ENCODE results near the gene SDR42E2. TPM values are rescaled to one million over a fixed set of nuclear protein-coding genes. Genes with fewer than 3 reads are reported as not detected.

SDR42E2 gene
- total and polyA plus RNA-seq, 4 donors = 0.07 TPM; not detected in 3

DNA sequence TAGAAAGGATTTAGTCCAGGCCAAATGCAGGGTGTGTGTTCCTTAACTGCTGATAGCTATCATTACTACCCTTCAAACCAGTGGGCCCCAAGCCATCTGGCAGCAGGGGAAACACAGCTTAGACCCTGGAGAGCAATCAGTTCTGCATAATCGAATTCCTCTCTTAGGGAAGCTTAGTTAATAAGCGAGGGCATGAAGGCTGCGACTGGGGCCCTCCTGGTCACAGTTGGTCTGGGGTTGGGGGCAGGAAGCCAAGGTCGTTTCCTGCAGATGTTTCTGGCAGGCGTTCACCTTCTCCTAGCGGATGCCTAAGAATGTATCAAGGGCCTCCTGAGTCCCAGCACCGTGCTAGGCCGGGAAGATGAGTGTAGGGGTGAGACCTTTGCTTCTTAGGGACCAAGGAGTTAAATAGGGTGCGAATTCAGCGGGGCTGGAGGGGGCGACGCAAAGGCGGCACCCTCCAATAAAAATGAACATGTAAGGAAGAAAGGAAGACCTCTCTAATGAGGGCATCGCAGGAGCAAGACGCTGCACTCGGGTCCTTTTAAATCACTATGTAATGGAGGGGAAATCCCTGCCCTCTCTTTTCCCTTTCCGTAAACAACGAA lies 27.3 kb downstream of the SDR42E2 start:
- WGBS = 12% methylated on average over 18 of the region's 18 CpGs
- peak; percentile 62 for TF ChIP-seq NR2F2 (IDR thresholded peaks at IDR 0.05)
- TF ChIP-seq, protein P1, sequence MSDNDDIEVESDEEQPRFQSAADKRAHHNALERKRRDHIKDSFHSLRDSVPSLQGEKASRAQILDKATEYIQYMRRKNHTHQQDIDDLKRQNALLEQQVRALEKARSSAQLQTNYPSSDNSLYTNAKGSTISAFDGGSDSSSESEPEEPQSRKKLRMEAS (IDR thresholded peaks at IDR 0.05) = peak; percentile 58
- TF ChIP-seq JUND (IDR thresholded peaks at IDR 0.05) = no peak
- TF ChIP-seq RXRA (IDR thresholded peaks at IDR 0.05) = peak in 1 of 2 donors; percentile 23
- H3K27me3 ChIP-seq (ENCODE audit: control insufficient read depth in 4 of 4, insufficient read depth in 4 of 4, low read length in 3 of 4) = no peaks in the 10 kb centered on the region
- H3K4me3 ChIP-seq (ENCODE audit: low read depth in 1 of 3, low read length in 3 of 3) = peak overlapping the region; percentile 21 to 65 (median 50)
- DNase-seq (ENCODE audit: low spot score) = no peak
- H3K27ac ChIP-seq (ENCODE audit: low read depth in 1 of 2, low read length in 2 of 2) = peak overlapping the region; percentile 97 to 99
- peak overlapping the region; percentile 45 to 65 for H3K9ac ChIP-seq (ENCODE audit: low read depth in 1 of 2, low read length in 2 of 2)
- peaks cover 2 to 36% (median 27%) of the 10 kb centered on the region in 4 donors for H3K4me1 ChIP-seq (ENCODE audit: control insufficient read depth in 4 of 4, insufficient read depth in 4 of 4, low read length in 3 of 4)
- no peaks in the 10 kb centered on the region for H3K36me3 ChIP-seq (ENCODE audit: control insufficient read depth in 4 of 4, insufficient read depth in 3 of 4, low read depth in 1 of 4, low read length in 3 of 4)
- H3K9me3 ChIP-seq (ENCODE audit: control insufficient read depth in 4 of 4, low read length in 3 of 4) = no peaks in the 10 kb centered on the region

GRCh38 chr16:22190081-22190775 lies 27.9 kb downstream of the SDR42E2 start:
- H3K9ac ChIP-seq (ENCODE audit: low read depth in 1 of 2, low read length in 2 of 2) = peak overlapping the region; percentile 45 to 65
- peak overlapping the region; percentile 21 to 65 (median 50) for H3K4me3 ChIP-seq (ENCODE audit: low read depth in 1 of 3, low read length in 3 of 3)
- under 1% methylated on average over 72 of the region's 72 CpGs for WGBS
- H3K36me3 ChIP-seq (ENCODE audit: control insufficient read depth in 4 of 4, insufficient read depth in 3 of 4, low read depth in 1 of 4, low read length in 3 of 4) = no peaks in the 10 kb centered on the region
- H3K4me1 ChIP-seq (ENCODE audit: control insufficient read depth in 4 of 4, insufficient read depth in 4 of 4, low read length in 3 of 4) = peaks cover 2 to 40% (median 27%) of the 10 kb centered on the region in 4 donors
- TF ChIP-seq SP1 (IDR thresholded peaks at IDR 0.05) = peak; percentile 93
- peak in 1 of 2 donors; percentile 21 for TF ChIP-seq HNF4A (conservative IDR thresholded peaks at IDR 0.05)
- peak in 1 of 2 donors; percentile 6 for TF ChIP-seq GABPA (IDR thresholded peaks at IDR 0.05 in 1 of 2, conservative IDR thresholded peaks at IDR 0.05 in 1 of 2)
- TF ChIP-seq HNF4G (IDR thresholded peaks at IDR 0.05) = no peak
- TF ChIP-seq YY1 (IDR thresholded peaks at IDR 0.05) = peak; percentile 22
- no peak for TF ChIP-seq RAD21 (IDR thresholded peaks at IDR 0.05)
- TF ChIP-seq REST (IDR thresholded peaks at IDR 0.05) = peak; percentile 11
- TF ChIP-seq EGR1 (IDR thresholded peaks at IDR 0.05; ENCODE audit: low read depth in 2 of 2) = peak; percentile 83 to 94
- peak overlapping the region; percentile 97 to 99 for H3K27ac ChIP-seq (ENCODE audit: low read depth in 1 of 2, low read length in 2 of 2)
- DNase-seq (ENCODE audit: low spot score) = no peak
- H3K9me3 ChIP-seq (ENCODE audit: control insufficient read depth in 4 of 4, low read length in 3 of 4) = no peaks in the 10 kb centered on the region
- H3K27me3 ChIP-seq (ENCODE audit: control insufficient read depth in 4 of 4, insufficient read depth in 4 of 4, low read length in 3 of 4) = no peaks in the 10 kb centered on the region
